HG02588 (cell line): Measurements from ENCODE around the gene ZNF575.

Experiments
- ATAC-seq: cut with Tn5 transposase; IDR thresholded peaks from one replicate; pipeline ENCODE4 v1.9.1; 2021; ENCODE audit warnings: mild to moderate bottlenecking, moderate library complexity; ENCODE audit not compliant: unreplicated experiment

The ZNF575 gene

GRCh38 chr19:43532962-43533545 lies at the start of gene ZNF575:
TSS of gene ZNF575 (plus strand) at chr19:43533188. CDS start at chr19:43534423, 1,235 bp downstream.
- ATAC-seq: peak; percentile 61

- no peak for ATAC-seq
These were observed 49.7 kb upstream of the ZNF575 start for GRCh38 chr19:43483281-43483680.

GRCh38 chr19:43485951-43486350 lies 47.0 kb upstream of the ZNF575 start:
- no peak for ATAC-seq

- ATAC-seq: no peak
These were observed 46.6 kb upstream of the ZNF575 start for GRCh38 chr19:43486412-43486811.

GRCh38 chr19:43488179-43488578 lies 44.8 kb upstream of the ZNF575 start:
- no peak for ATAC-seq

GRCh38 chr19:43489310-43489709 lies 43.7 kb upstream of the ZNF575 start:
- no peak for ATAC-seq

GRCh38 chr19:43489979-43490599 lies 42.9 kb upstream of the ZNF575 start:
- ATAC-seq: no peak

- no peak for ATAC-seq
These were observed 42.2 kb upstream of the ZNF575 start for GRCh38 chr19:43490759-43491158.

- no peak for ATAC-seq
These were observed 37.9 kb upstream of the ZNF575 start for GRCh38 chr19:43495082-43495481.

GRCh38 chr19:43496960-43497359 lies 36.0 kb upstream of the ZNF575 start:
- no peak for ATAC-seq

- no peak for ATAC-seq
These were observed 34.6 kb upstream of the ZNF575 start for GRCh38 chr19:43498233-43498842.

GRCh38 chr19:43499042-43499441 lies 33.9 kb upstream of the ZNF575 start:
- ATAC-seq: no peak

GRCh38 chr19:43501661-43502418 lies 31.1 kb upstream of the ZNF575 start:
- ATAC-seq: no peak

GRCh38 chr19:43502419-43502976 lies 30.5 kb upstream of the ZNF575 start:
- no peak for ATAC-seq

GRCh38 chr19:43503501-43504425 lies 29.2 kb upstream of the ZNF575 start:
- ATAC-seq: peak; percentile 85

- peak; percentile 18 for ATAC-seq
These were observed 28.4 kb upstream of the ZNF575 start, which contains the start of gene PHLDB3 for GRCh38 chr19:43504426-43505185. TSS of gene PHLDB3 (minus strand) at chr19:43504746. CDS start at chr19:43504118, 628 bp downstream.

GRCh38 chr19:43505186-43505456 lies 27.9 kb upstream of the ZNF575 start:
- ATAC-seq: no peak

GRCh38 chr19:43505941-43506340 lies 27.0 kb upstream of the ZNF575 start:
- no peak for ATAC-seq

GRCh38 chr19:43506629-43507028 lies 26.4 kb upstream of the ZNF575 start:
- no peak for ATAC-seq

- ATAC-seq: no peak
These were observed 25.1 kb upstream of the ZNF575 start for GRCh38 chr19:43507880-43508279.
